HG03280 (cell line): ENCODE measurements around the gene ZNF718.
"Not testable (repeated sequence)": the region's sequence is repeated elsewhere in the genome, so short reads cannot be mapped to it uniquely, and the experiment has no call there.

Experiments used
- ATAC-seq: cut with Tn5 transposase; IDR thresholded peaks from one replicate; pipeline ENCODE4 v1.9.1; 2021; ENCODE audit warnings: mild to moderate bottlenecking, moderate library complexity; ENCODE audit not compliant: unreplicated experiment

The ZNF718 gene

DNA sequence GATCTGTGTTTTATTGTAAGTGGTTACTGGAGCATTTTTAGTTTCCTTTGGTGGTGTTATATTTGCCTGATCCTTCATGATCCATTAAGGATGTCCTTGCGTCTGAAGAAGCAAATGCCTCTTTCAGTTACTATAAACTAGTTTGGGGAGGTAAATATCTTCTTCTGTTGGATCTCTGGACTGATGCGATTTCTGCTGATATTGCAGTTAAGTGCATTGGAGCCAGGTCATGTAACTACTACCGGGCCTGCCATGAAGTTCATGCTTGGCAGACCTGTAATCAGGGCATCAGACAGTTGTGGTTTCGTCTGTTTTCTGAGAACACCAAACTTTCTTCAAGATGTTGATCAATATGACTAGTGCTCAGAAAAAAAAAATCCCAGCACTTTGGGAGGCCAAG lies 22.9 kb downstream of the ZNF718 start:
- no peak for ATAC-seq

DNA sequence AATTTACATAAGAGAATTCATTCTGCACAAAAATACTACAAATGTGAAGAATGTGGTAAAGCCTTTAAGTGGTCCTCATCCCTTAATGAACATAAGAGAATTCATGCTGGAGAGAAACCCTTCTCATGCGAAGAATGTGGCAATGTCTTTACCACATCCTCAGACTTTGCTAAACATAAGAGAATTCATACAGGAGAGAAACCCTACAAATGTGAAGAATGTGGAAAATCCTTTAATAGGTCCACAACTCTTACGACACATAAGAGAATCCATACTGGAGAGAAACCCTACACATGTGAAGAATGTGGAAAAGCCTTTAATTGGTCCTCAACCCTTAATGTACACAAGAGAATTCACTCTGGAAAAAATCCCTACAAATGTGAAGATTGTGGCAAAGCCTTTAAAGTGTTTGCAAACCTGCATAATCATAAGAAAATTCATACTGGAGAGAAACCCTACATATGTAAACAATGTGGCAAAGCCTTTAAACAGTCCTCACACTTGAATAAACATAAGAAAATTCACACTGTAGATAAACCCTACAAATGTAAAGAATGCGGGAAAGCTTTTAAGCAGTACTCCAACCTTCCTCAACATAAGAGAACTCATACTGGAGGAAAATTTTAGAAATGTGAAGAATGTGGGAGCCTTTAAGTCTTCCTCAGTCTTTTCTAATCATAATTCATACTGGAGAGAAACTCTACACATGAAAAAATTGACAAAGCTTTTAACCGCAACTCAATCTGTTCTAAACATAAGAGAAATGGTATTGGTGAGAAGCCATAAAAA lies 37.4 kb downstream of the ZNF718 start:
- no peak for ATAC-seq

DNA sequence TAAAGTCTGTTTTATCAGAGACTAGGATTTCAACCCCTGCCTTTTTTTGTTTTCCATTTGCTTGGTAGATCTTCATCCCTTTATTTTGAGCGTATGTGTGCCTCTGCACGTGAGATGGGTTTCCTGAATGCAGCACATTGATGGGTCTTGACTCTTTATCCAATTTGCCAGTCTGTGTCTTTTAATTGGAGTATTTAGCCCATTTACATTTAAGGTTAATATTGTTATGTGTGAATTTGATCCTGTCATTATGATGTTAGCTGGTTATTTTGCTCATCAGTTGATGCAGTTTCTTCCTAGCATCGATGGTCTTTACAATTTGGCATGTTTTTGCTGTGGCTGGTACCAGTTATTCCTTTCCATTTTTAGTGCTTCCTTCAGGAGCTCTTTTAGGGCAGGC lies 45.3 kb downstream of the ZNF718 start:
- not testable (repeated sequence) for ATAC-seq

DNA sequence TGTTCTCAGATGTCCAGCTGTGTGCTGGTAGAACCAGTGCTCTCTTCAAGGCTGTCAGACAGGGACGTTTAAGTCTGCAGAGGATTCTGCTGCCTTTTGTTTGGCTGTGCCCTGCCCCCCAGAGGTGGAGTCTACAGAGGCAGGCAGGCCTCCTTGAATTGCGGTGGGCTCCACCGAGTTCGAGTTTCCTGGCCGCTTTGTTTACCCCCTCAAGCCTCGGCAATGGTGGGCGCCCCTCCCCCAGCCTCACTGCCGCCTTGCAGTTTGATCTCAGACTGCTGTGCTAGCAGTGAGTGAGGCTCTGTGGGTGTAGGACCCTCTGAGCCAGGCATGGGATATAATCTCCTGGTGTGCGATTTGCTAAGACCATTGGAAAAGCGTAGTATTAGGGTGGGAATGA lies 47.0 kb downstream of the ZNF718 start:
- not testable (repeated sequence) for ATAC-seq

DNA sequence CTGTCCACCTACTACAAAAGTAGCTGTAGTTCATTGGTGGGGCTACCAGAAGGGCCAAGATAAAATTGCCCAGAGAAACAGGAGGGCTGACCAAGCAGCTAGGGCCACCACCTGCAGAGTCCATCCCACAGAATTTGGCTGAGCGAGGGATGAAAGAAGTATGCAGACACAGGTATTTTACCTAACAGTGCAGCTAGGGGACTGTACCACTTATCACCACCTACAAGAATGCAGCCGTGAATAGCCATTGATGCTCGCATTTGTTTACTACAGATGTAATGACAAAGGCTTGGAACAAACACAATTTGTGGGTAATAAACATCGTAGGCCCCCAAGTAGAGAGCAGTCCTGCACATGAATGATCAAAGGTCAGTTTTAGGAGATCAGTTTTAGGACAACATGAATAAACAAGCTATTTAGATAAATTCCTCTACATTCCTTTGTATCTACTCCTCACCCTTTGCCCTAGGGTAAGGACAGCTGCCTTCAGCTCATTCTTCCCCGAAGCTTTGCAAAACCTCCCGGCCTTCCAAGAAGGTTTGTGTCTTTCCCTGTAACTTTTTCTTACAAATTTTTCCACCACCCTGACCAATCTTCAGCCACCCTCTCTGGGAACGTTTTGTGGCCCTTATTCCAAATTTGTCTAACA lies 49.5 kb downstream of the ZNF718 start:
- no peak for ATAC-seq

DNA sequence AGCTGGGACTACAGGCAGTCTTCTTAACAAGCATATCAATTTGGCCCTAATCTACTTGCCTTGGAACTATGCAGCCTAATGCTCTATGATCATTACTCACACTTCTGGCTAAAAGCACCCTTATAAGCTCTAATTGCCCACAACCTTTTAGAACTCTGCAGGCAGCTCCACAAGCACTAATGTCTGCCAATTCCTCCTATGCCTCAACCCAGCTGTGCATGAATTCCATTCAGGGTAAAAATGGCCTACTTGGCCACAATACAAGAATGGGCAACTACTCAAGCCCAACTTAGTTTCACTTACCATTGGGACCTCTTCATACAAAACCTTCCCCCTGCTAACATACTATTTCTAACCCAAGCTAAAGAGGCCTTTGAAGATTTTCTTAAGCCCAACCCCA lies 51.7 kb downstream of the ZNF718 start:
- no peak for ATAC-seq

DNA sequence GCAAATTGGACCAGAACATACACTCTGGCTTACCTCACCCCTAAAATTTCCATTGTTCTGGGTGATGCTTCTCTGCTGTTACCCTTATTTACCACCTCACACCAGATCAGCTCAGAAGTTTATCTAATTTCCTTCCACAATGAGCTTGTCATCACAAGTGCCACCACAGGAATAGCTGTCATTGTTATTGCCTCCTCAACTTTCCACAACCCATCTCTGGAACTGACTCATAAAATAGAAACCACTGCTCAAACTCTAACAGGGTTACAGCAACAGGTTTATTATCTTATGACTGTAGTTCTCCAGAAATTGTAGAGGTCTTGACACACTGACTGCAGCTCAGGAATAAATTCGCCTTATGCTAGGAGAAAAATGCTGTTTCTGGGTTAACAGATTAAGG lies 52.7 kb downstream of the ZNF718 start:
- ATAC-seq: no peak

DNA sequence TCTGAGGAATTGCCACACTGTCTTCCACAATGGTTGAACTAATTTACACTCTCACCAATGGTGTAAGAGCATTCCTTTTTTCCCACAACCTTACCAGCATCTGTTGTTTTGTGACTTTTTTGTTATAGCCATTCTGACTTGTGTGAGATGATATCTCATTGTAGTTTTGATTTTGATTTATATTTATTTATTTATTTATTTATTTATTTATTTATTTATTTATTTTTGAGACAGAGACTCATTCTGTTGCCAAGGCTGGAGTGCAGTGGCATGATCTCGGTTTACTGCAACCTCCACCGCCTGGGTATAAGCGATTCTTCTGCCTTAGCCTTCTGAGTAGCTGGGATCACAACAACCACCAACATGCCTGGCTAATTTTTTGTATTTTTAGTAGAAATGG lies 57.9 kb downstream of the ZNF718 start:
- not testable (repeated sequence) for ATAC-seq

DNA sequence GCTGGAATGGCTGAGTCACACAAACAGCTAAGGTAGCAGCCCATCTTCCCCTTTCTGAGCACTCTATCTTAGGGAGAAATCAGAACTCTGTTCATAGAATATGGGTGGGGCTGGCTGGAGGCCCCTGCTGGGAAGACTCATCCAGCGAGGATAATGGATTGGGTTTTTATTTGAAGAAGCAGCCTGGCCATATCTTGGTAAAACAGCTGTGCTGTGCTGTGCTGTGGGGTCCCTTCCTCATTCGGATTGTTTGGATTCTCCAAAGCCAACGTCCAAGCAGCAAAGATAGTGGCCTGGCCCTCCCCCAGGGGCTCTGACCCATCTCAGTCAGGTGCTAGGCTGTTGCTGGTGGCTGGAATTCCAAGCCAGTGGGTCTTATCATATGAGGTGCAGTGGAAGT lies 63.8 kb downstream of the ZNF718 start:
- no peak for ATAC-seq

DNA sequence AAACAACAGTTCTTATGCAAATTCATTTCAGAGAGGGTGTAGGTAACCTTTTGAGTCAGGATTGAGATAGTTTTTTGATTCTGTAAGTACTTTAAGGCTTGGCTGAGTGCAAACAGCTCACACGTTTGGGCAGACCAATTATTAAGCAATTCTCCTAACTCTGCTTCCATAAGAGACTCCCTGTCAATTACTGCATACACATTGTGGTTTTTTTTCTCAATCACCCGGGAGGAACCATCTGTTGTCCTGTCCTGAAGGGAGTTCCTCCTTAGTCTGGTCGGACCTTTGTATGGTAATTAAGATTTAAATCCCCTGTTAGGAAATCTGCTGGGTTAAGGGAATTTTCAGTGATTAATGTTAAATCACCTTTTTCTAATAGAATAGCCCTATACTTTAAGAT lies 70.9 kb downstream of the ZNF718 start:
- not testable (repeated sequence) for ATAC-seq

DNA sequence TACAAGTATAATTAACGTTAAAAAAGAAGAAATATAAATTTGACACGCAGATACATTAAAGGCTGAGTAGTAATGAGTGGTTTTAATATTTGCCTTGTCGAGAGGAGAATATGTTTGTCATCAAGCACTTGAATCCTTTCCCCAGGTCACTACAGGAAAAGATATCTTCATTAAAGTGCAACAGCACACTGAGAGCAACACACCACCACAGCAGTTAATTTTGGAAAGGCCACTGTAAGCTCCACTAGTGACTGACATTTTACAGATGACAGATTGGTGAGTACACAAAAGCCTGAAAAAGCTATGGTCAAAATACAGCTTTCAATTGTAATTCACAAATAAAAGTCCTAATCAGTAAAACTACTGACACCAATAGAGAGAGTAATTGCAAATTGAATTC lies 76.6 kb downstream of the ZNF718 start:
- no peak for ATAC-seq

DNA sequence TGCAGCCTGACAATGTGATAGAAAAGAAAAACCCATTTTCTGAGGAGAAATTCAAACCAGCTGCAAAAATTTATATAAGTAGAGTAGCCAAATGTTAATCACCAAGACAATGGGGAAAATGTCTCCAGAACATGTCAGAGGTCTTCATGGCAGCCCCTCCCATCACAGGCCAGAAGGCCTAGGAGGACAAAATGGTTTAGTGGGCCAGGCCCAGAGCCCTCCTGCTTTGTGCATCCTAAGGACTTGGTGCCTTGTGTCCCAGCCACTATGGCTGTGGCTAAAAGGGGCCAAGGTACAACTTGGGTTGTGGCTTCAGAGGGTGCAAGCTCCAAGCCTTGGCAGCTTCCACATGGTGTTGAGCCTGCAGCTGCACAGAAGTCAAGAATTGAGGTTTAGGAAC lies 78.5 kb downstream of the ZNF718 start:
- not testable (repeated sequence) for ATAC-seq

DNA sequence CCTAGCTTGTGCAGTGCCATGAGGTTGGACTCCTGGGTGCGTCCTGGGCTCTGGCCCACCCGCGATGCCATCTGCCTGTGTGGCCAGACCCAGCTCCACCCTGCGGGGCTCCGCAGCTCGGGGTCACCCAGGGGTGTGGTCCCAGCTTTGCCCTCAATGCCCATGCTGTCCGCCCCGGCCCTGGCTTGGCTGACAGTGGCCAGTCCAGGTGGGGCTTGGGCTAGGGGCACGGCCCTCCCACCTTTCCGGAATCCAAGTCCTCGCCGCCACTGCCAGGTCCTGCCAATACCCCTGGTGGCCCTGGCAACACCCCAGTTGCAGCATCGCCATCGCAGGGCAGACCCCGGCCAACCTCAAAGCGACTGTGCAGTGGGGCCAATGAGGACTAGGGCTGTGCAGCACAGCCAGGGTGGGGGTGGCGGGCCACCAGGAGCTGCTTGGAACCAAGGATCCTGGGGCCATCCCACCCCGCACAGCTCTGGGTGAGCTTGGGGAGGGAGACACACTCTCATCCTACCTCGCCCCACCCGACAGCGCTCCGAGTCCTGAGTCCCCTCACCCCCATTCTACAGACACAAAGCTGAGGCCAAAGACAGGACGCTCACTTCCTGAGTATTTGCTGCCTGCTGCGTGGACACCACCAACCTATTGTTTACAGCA lies 80.9 kb downstream of the ZNF718 start:
- ATAC-seq: no peak

DNA sequence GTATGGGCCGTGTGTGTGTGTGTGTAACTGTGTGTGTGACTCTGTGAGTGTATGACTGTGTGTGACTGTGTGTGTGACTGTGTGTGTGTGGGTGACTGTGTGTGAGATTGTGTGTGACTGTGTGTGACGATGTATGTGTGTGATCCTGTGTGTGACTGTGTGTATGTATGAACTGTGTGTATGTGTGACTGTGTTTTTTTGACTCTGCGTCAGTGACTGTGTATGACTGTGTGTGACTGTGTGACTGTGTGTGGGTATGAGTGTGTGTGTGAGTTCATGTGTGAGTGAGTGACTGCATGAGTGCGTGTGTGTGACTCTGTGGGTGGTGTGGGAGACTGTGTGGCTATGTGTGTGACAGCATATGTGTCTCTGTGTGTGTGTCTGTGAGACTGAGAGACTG lies 81.8 kb downstream of the ZNF718 start:
- no peak for ATAC-seq

DNA sequence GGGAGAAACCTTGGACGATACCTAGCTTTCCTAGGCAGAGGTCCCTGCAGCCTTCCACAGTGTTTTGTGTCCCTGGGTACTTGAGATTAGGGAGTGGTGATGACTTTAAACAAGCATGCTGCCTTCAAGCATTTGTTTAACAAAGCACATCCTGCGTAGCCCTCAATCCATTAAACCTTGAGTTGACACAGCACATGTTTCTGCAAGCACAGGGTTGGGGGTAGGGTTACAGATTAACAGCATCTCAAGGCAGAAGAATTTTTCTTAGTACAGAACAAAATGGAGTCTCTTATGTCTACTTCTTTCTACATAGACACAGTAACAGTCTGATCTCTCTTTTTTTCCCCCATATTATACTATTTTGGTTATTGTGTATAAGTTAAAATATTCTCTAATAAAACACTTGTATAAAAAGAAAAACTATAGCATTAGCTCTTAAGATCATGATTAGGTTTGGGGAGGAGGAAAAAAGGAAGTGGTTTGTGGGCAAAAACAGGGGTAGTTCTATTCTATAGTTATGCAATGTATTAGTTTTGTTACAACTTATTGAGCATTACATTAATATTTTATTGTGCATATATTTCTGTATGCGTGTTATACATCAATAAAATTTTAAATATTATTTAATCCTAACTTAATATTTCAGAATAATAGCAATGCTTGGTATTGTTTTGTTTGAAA lies 84.3 kb downstream of the ZNF718 start:
- not testable (repeated sequence) for ATAC-seq

DNA sequence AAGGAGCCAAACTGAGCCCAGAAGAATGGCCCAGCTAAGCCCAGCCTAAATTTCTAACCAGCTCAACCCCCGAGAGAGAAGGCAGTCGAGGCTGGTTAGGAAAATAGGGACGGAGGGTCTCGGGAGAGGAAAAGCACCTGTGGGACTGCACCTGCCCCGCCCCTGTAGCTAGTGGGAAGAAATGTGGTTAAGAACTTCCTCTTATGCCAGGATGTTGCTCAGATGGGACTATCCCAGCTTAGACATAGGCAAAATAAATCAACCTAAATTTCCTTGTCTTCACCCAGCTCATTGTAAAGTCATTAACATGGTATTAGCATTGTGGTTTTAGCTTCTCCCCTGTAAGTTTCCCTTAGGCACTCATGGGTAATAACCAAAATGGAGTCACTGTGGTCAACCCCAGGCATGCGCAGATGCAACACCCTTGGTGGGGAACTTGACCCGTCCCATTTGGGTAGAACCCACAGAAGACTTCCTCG lies 86.8 kb downstream of the ZNF718 start:
- no peak for ATAC-seq

DNA sequence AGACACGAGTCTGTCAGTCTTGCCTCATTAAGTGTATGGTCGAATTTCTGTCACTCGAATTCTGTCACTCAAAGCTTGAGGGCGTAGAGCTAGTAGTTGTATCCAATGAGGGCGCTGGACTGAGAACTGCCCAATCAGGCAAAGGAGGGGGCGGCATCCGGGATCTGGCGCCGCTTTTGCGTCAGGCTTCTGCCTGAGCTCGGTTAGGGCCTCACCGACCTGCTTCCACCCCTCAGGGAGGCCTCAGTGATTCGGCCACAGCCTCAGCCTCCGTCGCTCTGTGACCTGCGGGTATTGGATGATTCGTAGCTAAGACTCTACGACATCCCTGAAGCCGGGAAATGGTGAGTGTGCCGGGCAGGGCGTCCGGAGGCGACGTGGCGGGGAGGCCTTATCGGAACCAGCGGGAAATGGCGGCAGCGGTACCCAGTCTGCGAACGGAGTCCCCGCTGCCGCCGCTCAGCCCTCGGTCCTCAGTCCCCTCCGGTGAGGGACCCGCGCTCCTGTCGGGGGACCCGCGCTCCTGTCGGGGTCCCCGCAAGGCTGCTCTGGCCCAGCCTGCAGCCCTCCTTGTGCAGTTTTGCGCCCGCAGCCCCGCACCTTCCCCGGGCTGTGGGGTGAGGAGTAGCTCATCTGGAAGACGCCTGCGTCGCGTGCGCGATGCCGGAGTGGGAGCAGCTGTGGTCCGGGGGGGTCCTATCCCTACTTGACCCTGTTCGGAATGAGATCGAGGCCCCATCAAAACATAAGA lies 88.3 kb downstream of the ZNF718 start:
- ATAC-seq: no peak

DNA sequence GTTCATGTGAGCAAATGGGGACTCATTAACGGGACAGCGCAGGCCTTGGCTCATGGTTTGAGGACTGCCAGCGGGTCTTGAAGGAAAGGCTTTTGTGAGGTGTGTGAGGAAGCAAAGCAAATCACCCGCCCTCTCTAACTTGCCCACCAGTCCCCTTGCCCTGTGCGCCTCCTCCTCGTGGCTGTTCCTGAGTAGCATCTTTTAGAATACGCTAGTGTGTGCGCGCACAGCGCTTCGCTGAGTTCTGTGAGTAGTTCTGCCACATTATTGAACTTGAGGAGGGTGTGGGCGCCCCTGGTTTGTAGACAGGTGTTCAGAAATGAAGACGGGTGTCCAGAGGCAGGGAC lies 88.9 kb downstream of the ZNF718 start:
- not testable (repeated sequence) for ATAC-seq
